GM18951 (cell line): ENCODE results near the gene NDUFS7.

ENCODE experiments used
- POLR2A ChIP-seq: IDR thresholded peaks from 4 replicates; pipeline ENCODE4 v1.6.1; 2011; ENCODE audit warnings: mild to moderate bottlenecking; ENCODE audit not compliant: insufficient read length, insufficient read depth; ENCODE audit errors: extremely low read depth
- in situ Hi-C: fragments of 300-500 bp; cut with MboI; formaldehyde crosslinking; loops from one replicate; pipeline ENCODE4 v1.12.0; 2022; ENCODE audit warnings: low sequenced_read_pairs, mixed read lengths, inconsistent platforms; ENCODE audit not compliant: unreplicated experiment

NDUFS7 gene

DNA sequence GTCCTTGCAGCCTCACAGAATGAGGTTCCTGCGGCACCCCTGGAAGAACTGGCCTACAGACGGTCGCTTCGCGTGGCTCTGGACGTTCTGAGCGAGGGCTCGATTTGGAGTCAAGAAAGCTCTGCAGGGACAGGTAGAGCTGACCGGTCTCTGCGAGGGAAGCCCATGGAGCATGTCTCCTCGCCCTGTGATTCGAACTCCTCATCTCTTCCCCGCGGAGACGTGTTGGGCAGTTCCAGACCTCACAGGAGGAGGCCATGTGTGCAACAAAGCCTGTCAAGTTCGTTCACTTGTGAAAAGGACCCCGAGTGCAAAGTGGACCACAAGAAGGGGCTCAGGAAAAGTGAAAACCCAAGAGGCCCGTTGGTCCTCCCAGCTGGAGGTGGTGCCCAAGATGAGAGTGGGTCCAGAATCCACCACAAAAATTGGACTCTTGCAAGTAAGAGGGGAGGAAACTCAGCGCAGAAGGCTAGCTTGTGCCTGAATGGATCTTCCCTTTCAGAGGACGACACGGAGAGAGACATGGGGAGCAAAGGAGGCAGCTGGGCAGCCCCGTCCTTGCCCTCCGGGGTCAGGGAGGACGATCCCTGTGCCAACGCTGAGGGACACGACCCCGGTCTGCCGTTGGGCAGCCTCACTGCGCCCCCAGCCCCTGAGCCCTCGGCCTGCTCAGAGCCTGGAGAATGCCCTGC lies 23.4 kb upstream of the NDUFS7 start:
- in situ Hi-C loops: no loop called here
- no peak for TF ChIP-seq POLR2A

DNA sequence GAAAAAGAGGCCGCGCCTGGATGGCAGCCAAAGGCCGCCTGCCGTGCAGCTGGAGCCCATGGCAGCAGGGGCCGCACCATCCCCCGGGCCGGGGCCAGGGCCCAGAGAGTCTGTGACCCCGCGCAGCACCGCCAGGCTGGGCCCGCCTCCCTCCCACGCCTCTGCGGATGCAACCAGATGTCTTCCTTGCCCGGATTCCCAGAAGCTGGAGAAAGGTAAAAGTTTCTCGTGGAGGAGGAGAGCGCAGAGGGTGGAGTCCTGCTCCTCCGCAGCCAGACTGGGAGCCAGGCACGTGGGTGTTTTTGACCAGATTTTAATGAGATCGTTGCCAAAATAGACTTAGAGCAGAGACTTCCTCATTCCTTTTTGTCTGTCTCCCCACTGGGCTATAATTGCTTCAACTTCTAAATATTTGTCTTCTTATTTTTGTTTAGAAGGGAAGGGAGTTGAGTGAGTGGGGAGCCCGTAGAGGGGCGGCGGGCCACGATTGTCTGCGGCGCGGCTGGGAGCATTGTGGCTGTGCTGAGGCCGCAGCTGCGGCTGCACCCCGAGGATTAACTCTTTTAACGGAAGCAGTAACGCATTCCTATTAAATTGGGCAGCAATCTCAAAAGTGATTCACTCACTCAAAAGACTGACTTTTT lies 22.8 kb upstream of the NDUFS7 start:
- no peak for TF ChIP-seq POLR2A
- in situ Hi-C loops: no loop called here

DNA sequence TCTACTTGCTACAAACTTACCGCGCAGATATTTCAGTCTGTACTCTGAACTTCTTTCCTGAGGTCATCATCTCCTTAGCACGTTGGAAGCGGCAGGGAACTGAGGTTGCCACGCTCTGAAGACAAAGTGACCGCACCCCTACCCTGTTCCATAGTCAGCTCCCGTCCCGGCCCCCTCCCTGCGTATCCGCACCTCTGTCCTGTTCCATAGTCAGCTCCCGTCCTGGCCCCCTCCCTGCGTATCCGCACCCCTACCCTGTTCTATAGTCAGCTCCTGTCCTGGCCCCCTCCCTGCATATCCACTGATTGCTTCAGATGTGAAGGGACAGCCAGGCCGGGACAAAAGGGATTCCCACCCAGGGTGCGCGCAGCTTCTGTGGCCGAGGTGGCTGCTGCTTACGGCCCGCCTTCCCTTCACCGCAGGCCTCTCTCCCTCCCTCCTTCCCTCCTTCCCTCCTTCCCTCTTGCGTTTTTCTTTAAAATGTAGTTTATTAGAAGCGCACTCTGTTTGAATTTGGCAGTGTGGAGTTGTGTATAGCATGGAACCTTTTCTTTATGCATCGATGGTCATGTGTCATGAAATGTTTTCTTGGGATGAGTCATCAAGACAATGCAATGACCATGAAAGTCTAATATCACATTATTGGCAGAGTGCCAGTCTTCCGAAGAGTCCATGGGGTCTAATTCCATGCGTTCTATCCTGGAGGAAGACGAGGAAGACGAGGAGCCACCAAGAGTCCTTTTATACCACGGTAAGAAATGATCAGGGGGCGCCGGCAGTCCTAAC lies 21.9 kb upstream of the NDUFS7 start:
- in situ Hi-C loops: no loop called here
- no peak for TF ChIP-seq POLR2A

DNA sequence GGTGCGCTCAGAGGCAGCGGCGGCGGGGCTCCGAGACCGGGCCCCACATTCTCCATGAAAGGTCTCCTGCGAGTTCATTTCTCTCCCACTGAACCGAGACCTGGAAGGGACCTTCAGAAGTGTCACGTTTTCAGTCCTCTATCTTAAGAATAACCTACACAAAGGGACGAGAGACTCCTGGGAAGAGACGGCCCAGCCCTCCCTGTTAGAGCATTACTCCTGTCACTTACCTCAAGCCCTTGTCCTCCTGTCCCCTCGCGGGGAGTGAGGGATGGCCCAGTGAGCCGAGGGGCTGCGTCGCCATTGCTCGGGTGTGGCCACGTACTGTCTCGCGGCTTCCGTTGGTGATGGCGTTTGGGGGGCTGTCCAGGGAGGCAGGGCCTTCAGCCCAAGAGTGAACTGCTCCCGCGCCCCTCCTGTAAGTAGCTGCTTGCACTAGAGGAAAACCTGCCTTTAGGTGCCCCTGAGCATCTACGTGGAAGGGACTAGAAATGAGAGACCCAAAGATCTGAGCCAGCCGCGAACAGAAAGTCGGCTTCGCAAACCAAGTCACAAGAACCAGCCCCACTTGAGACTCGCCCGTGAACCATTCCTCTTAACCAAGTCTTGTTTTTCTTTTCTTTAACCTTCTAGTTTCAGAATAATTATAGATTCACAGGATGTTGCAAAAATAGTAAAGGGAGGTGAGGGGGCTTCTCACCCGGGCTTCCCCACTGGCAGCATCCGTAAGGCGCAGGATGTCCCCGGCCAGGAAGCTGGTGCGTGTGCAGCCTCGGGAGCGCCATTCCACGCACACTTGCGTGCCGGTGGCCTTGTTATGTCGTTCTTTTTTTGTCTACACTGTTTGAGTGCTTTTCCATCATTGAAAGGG lies 21.1 kb upstream of the NDUFS7 start:
- no peak for TF ChIP-seq POLR2A
- in situ Hi-C loops: no loop called here

DNA sequence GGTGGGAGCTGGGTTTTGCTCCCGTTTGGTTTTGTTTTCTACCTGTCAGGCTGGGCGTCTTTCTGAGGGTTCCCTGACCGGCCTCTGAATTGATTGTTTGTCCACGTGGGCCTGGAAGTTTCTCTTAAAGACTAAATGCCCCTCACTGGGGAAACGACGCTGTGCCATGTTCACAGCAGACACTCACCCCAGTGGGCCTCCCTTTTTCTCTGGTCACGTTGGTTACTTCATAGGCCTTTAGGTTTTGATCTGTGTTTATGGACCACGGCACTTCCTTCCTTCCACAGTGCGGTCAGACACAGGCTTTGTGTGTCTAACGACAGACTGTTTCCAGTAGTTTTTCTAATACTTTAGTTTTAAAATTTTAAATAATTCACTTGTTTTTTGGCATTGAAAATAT lies 20.1 kb upstream of the NDUFS7 start:
- no peak for TF ChIP-seq POLR2A
- in situ Hi-C loops: no loop called here

DNA sequence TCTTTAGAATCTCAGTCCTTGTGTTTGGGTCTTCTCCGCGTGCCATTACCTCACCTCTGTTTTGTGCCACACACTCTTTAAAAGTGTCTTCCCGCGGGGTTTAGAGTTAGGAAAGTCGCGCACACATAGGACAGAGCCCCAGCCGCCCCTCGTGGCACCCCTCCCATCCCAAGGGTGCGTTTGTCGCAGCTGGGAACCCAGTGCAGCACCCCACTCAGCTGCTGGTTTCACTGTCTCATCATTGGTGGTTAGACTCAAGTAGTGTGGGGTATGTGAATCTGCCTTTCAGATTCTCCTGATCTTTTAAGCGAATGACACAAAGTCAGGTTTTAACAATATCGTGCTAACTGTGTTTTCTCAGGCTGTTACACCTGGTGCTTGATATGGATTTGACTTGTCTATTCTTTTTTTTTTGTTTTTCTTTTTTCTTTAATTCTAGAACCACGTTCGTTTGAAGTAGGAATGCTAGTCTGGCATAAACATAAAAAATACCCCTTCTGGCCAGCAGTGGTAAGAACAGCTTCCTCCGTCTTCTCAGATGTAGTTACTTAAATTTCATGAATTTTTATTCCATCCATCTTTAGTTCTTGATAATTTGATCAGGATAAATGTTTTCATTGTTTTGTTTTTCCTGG lies 19.5 kb upstream of the NDUFS7 start:
- in situ Hi-C loops: no loop called here
- TF ChIP-seq POLR2A: no peak

DNA sequence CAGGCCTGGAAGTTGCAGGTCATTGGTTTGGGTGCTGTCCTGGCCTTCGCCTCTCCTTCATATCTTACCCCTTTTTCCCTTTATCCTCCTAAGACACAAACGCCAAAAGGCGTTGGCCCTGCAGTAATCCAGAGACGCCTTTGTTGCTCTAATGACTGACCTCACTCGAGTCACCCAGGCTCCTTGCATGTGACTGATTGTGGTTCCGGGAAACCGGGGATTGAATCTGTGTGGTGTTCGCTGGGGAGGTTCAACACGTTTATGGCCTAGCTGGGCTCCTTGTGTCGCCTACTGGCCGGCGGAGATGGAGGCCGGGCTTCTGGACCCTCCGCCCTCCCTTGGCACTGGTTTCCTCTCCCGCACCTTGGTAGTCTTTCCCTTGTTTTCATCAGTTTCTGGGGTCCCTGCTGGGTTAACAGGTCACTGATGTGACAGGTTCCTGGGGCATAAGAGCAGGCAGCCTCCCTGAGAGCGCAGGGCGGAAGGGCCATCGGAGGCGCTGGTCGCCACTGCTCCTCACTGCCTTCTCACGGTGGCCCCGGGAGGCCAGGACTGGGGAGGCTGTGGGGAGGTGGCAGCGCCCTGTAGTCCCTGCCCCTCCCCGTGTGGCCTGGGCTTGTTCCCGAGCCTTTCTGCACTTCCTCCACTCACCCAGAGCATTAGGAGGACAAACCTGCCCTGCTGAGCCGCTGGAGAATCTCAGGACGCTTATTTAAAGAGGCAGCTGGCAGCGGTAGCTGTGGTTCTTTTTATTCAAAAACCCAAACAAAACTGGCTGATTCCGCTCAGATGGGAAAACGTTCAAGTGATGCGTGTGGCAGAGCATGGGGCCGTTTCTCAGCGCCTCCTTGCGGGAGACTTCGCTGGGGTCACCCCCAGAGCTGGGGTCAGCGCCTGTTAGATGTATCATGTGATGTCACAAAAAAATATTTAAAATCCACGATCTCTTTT lies 18.1 kb upstream of the NDUFS7 start:
- in situ Hi-C loops: no loop called here
- no peak for TF ChIP-seq POLR2A

DNA sequence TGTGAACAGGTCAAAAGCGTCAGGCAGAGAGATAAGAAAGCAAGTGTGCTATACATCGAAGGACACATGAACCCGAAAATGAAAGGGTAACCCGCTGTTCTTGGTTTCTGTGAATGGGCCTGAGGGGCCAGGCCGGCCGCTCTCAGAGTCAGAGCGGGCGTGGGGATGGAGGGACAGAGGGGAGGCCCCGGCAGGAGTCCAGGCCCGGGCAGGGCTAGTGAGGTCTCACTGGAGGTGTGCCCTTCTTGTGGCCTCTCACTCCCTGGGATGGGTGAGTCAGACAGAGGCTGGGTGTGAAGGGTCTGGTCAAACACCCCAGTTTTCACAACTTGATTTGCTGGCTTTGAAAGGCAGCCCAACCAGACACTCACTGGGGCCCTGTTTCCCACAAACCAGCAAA lies 17.4 kb upstream of the NDUFS7 start:
- TF ChIP-seq POLR2A: no peak
- in situ Hi-C loops: no loop called here

DNA sequence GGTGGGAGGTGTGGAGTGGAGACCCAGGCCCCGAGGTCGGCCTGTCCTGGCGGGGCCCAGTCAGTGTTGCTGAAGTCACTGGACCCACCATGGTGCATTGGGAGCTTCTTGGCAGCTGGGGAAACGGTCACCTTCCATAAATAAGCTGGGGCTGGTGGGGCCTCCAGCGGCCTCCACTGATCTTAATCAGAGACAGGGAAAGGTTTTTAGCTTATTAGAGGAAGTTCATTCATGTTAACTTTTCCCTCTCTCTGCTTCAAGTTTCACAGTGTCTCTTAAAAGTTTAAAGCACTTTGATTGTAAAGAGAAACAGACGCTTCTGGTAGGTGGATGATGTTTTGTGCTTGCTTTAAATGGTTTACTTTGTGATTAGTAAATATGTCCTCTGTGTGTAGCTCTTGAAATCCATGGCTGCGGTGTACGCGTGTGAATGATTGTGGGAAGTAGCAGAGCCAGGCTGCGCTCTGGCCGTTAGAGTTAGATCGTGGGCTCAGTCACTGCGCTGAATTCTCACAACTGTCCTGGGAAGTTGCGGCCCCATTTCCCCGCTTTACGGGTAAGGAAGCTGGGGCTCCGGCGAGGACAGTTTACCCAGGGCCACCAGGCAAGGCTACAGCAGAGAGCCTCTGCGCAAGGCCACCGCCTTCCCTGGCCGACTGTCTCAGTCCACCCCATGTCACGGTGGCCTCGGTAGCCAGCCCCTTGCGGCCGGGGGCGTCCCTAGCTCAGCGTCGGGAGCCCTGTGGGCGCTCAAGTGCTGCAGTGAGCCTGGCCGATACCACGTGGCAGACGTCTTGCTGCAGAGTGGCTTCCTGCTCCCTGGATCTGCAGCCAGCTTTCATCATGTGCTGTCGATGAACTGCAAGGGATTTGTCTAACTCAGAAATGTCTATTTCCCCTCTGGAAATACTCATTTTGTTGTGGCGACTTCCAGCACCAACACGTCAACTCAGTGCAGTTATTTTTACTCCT lies 16.5 kb upstream of the NDUFS7 start:
- in situ Hi-C loops: no loop called here
- TF ChIP-seq POLR2A: no peak

DNA sequence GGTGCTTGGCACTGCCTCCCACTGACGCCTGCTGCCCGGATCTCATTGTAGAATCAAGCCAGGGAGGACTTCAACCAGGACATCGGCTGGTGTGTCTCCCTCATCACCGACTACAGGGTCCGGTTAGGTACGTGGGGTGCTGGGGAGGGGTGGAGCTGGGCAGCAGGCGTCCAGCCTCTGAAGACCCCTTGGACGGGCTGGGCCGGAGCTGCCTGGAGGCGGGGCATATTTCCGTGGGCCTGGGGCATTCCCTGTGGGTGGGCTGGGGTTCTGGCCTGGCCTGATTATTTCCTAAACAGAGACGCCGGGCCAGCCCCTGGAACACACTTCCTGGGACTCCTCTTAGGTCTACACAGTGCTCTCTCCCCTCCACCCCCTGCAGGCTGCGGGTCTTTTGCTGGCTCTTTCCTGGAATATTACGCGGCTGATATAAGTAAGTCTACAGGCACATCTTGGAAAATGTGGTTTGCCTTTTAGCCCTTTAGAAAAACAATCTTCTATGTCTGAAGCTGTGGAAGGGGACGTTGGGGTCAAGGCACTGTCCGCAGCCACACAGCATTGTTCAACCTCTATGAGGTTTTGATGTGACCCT lies 14.4 kb upstream of the NDUFS7 start:
- in situ Hi-C loops: no loop called here
- no peak for TF ChIP-seq POLR2A

DNA sequence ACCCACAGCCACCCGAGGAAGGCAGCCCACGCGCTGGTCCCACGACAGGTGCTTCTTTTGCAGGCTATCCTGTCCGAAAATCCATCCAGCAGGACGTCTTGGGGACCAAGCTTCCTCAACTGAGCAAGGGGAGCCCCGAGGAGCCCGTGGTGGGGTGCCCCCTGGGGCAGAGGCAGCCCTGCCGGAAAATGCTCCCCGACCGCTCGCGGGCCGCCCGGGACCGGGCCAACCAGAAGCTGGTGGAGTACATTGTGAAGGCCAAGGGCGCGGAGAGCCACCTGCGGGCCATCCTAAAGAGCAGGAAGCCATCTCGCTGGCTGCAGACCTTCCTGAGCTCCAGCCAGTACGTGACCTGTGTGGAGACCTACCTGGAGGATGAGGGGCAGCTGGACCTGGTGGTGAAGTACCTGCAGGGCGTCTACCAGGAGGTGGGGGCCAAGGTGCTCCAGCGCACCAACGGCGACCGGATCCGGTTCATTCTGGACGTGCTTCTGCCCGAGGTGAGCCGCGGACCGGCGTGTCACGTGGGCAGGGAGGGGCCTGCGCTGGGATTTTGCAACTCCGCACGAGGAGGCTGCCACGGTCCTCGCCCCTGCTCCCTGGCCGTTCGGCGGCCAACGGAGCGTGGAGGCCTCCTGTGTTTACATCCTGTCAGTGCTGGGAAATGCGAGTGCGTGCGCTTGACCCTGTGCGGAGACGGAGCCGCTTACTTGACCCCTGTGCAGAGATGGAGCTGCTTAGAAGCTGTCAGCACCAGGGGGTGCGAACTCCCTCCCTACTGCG lies 12.9 kb upstream of the NDUFS7 start:
- in situ Hi-C loops: loop anchor here (10.0 kb wide), 1 partner anchor 66 kb away; no protein-coding TSS in a partner anchor
- no peak for TF ChIP-seq POLR2A
